Smooth muscle cell (in vitro differentiated cells): ENCODE data around the gene OTOG. TPM values are rescaled to one million over a fixed set of nuclear protein-coding genes. Genes with fewer than 3 reads are reported as not detected.

Source experiments
- DNase-seq: peaks from one replicate; lab custom pipeline; 2025; ENCODE audit not compliant: unreplicated experiment; lab: John Stamatoyannopoulos, UW
- H2AFZ ChIP-seq: fragments of 200-600 bp; sonication (generic); 2 replicates; pipeline ENCODE4 v1.6.0; 2016; ENCODE audit warnings: antibody characterized with exemption, low read depth, mild to moderate bottlenecking
- H3F3A ChIP-seq: fragments of 200-600 bp; sonication (generic); 2 replicates; pipeline ENCODE4 v1.6.0; 2017; ENCODE audit warnings: antibody characterized with exemption, low read depth
- H3K27ac ChIP-seq: fragments of 200-600 bp; sonication (generic); 2 replicates; pipeline ENCODE4 v1.5.1; 2016; ENCODE audit warnings: low read depth, mild to moderate bottlenecking
- H3K27me3 ChIP-seq: fragments of 200-600 bp; sonication (generic); 2 replicates; pipeline ENCODE4 v1.6.1; 2016; ENCODE audit warnings: low read depth, mild to moderate bottlenecking
- H3K36me3 ChIP-seq: fragments of 200-600 bp; sonication (generic); 2 replicates; pipeline ENCODE4 v1.5.1; 2016; ENCODE audit warnings: low read depth
- H3K4me1 ChIP-seq: fragments of 200-600 bp; sonication (generic); 2 replicates; pipeline ENCODE4 v1.5.1; 2016; ENCODE audit warnings: low read depth
- H3K4me2 ChIP-seq: fragments of 200-600 bp; sonication (generic); 2 replicates; pipeline ENCODE4 v1.6.0; 2016; ENCODE audit warnings: mild to moderate bottlenecking
- H3K4me3 ChIP-seq: fragments of 200-600 bp; sonication (generic); 2 replicates; pipeline ENCODE4 v1.5.1; 2016; ENCODE audit warnings: mild to moderate bottlenecking
- H3K79me2 ChIP-seq: fragments of 200-600 bp; sonication (generic); 2 replicates; pipeline ENCODE4 v1.6.0; 2016; ENCODE audit warnings: low read depth, mild to moderate bottlenecking
- H3K9ac ChIP-seq: fragments of 200-600 bp; sonication (generic); 2 replicates; pipeline ENCODE4 v1.6.0; 2016; ENCODE audit warnings: low read depth
- H3K9me3 ChIP-seq: fragments of 200-600 bp; sonication (generic); replicated peaks from 2 replicates; pipeline ENCODE4 v1.5.1; 2016; ENCODE audit warnings: low read depth
- H4K20me1 ChIP-seq: fragments of 200-600 bp; sonication (generic); 2 replicates; pipeline ENCODE4 v1.6.0; 2016; ENCODE audit warnings: low read depth
- CTCF ChIP-seq: fragments of 200-600 bp; sonication (generic); IDR thresholded peaks from 2 replicates; pipeline ENCODE4 v1.5.1; 2017; ENCODE audit warnings: borderline replicate concordance, mild to moderate bottlenecking, antibody characterized with exemption; ENCODE audit not compliant: insufficient read depth, poor library complexity, severe bottlenecking
- WGBS: methylation state at CpG from one replicate; pipeline ENCODE4 v1.1.7; 2016; ENCODE audit warnings: low lambda C conversion rate; 5-methylcytosine and 5-hydroxymethylcytosine counted together
- polyA plus RNA-seq: library from polyadenylated mRNA; unstranded; fragments of >200 nt; fragmentation: Nextera tagmentation; extraction: Ambion mirVana; gene quantifications from 2 replicates; pipeline ENCODE4 v1.2.1, GENCODE V29; 2016
- total RNA-seq: library from RNA; depleted of rRNA; stranded (reverse); fragments of >200 nt; gene quantifications from 2 replicates; pipeline ENCODE4 v1.2.3, GENCODE V29; 2014

Gene OTOG
- total and polyA plus RNA-seq, 2 experiments from 2014 or later, result not detected

GRCh38 chr11:17516551-17517150, 30.4 kb upstream of the OTOG start:
- TF ChIP-seq CTCF, result no peak
- peaks cover 7% of the 10 kb centered on the region for H3K27me3 ChIP-seq
- no peaks in the 10 kb centered on the region for H4K20me1 ChIP-seq
- WGBS, result 88% methylated on average over 7 of the region's 7 CpGs
- H3K79me2 ChIP-seq, result no peaks in the 10 kb centered on the region
- no peak overlapping the region for H3K27ac ChIP-seq
- no peaks in the 10 kb centered on the region for H3K9me3 ChIP-seq
- no peak for DNase-seq
- H3K9ac ChIP-seq, result no peak overlapping the region
- no peaks in the 10 kb centered on the region for H3K4me1 ChIP-seq
- no peak overlapping the region for H3K4me3 ChIP-seq
- H2AFZ ChIP-seq, result no peak overlapping the region
- no peaks in the 10 kb centered on the region for H3K36me3 ChIP-seq
- H3K4me2 ChIP-seq, result no peak overlapping the region
- no peaks in the 10 kb centered on the region for H3F3A ChIP-seq

GRCh38 chr11:17517186-17517585, 29.9 kb upstream of the OTOG start:
- Histone ChIP-seq H3K36me3 (no peaks in the 10 kb centered on the region), H3K4me3 (no peak overlapping the region), H3K79me2 (no peaks in the 10 kb centered on the region), H2AFZ (no peak overlapping the region), H3K9me3 (no peaks in the 10 kb centered on the region), H3K9ac (no peak overlapping the region), H3F3A (no peaks in the 10 kb centered on the region), H3K27ac (no peak overlapping the region), H3K4me1 (no peaks in the 10 kb centered on the region), H3K4me2 (no peak overlapping the region), H4K20me1 (no peaks in the 10 kb centered on the region), H3K27me3 (peaks cover 7% of the 10 kb centered on the region)
- no peak for TF ChIP-seq CTCF
- 83% methylated on average over 10 of the region's 10 CpGs for WGBS
- DNase-seq, result no peak

- H3K4me1 ChIP-seq, result no peaks in the 10 kb centered on the region
- no peaks in the 10 kb centered on the region for H3K27me3 ChIP-seq
- no peaks in the 10 kb centered on the region for H4K20me1 ChIP-seq
- TF ChIP-seq CTCF, result no peak
- no peak overlapping the region for H3K27ac ChIP-seq
- WGBS, result 88% methylated on average over 2 of the region's 2 CpGs
- H3F3A ChIP-seq, result no peaks in the 10 kb centered on the region
- no peaks in the 10 kb centered on the region for H3K9me3 ChIP-seq
- H3K9ac ChIP-seq, result no peak overlapping the region
- H3K4me2 ChIP-seq, result no peak overlapping the region
- DNase-seq, result no peak
- H3K79me2 ChIP-seq, result no peaks in the 10 kb centered on the region
- no peak overlapping the region for H2AFZ ChIP-seq
- no peaks in the 10 kb centered on the region for H3K36me3 ChIP-seq
- H3K4me3 ChIP-seq, result no peak overlapping the region
Measured at GRCh38 chr11:17518366-17518765, 28.7 kb upstream of the OTOG start.
